ENCODE data around the gene MED7. TPM values are rescaled to one million over a fixed set of nuclear protein-coding genes. Genes with fewer than 3 reads are reported as not detected.

The MED7 gene
- total RNA-seq, 1 donor from 2014 or later, result 9.6 TPM

DNA sequence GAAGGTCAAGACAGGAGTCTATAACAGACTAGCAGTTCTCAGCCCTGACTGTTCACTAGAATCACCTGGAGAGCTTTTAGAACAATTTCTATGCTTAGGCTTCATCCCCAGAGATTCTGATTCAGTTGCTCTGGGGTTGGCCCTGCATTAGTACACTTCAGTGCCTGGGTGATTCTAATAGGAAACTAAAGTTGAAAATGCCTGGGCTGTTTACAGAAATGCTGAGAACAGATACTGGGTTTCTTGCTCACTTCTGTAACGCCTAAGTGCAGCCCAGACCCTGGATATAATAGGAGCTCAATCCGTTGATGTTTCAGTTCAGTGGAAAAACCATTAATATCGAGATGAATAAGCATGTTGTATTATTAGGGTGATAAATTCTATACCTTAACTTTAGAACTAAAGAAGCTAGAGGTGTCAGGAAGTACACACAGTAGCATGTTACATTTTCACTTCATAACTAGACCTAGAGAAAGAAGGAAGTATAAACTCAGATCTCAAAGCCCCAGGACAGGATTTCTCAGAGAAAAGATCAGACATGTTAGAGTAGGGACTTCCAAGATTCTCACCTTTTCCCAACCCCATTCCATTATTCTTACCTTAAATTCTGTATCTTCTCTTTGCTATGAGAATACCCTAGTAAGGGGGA is 54.2 kb downstream of the MED7 start:
- H2AFZ ChIP-seq (ENCODE audit: low read depth, low read length), result no peak overlapping the region
- H3K9me3 Mint-ChIP-seq (ENCODE audit: unreplicated experiment), result peaks cover 4% of the 10 kb centered on the region
- no peak overlapping the region for H3K27ac ChIP-seq (ENCODE audit: low read depth, low read length)
- no peaks in the 10 kb centered on the region for H3K36me3 ChIP-seq (ENCODE audit: insufficient read depth, low read length)
- no peaks in the 10 kb centered on the region for H3K79me2 ChIP-seq (ENCODE audit: insufficient read depth, low read length)
- H3K4me1 Mint-ChIP-seq (ENCODE audit: low read depth, unreplicated experiment), result no peaks in the 10 kb centered on the region
- H3K9ac ChIP-seq (ENCODE audit: low read length), result no peak overlapping the region
- no peak overlapping the region for H3K4me3 ChIP-seq (ENCODE audit: insufficient read depth, low read depth, low read length)
- H3K36me3 Mint-ChIP-seq (ENCODE audit: low read depth, unreplicated experiment), result peaks cover 14% of the 10 kb centered on the region
- peaks cover 1% of the 10 kb centered on the region for H3K27me3 Mint-ChIP-seq (ENCODE audit: low read depth, unreplicated experiment)
- TF ChIP-seq, protein P1, sequence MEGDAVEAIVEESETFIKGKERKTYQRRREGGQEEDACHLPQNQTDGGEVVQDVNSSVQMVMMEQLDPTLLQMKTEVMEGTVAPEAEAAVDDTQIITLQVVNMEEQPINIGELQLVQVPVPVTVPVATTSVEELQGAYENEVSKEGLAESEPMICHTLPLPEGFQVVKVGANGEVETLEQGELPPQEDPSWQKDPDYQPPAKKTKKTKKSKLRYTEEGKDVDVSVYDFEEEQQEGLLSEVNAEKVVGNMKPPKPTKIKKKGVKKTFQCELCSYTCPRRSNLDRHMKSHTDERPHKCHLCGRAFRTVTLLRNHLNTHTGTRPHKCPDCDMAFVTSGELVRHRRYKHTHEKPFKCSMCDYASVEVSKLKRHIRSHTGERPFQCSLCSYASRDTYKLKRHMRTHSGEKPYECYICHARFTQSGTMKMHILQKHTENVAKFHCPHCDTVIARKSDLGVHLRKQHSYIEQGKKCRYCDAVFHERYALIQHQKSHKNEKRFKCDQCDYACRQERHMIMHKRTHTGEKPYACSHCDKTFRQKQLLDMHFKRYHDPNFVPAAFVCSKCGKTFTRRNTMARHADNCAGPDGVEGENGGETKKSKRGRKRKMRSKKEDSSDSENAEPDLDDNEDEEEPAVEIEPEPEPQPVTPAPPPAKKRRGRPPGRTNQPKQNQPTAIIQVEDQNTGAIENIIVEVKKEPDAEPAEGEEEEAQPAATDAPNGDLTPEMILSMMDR (IDR thresholded peaks at IDR 0.05; ENCODE audit: insufficient read depth, low read depth, low read length), result no peak
- no peak for TF ChIP-seq EZH2 (IDR thresholded peaks at IDR 0.05; ENCODE audit: insufficient read depth, low read length)
- H3K27ac Mint-ChIP-seq (ENCODE audit: unreplicated experiment), result no peak overlapping the region
- no peaks in the 10 kb centered on the region for H3K9me3 ChIP-seq (ENCODE audit: insufficient read depth, low read depth, low read length)
- FAIRE-seq, result no peak
- no peaks in the 10 kb centered on the region for H3K27me3 ChIP-seq (ENCODE audit: insufficient read depth, low read length)
- no peak overlapping the region for H3K4me2 ChIP-seq (ENCODE audit: low read length)
- DNase-seq (ENCODE audit: low read depth), result no peak
- H3K4me3 Mint-ChIP-seq (ENCODE audit: unreplicated experiment), result no peak overlapping the region
- no peaks in the 10 kb centered on the region for H3K4me1 ChIP-seq (ENCODE audit: insufficient read depth, low read length)
- H4K20me1 ChIP-seq (ENCODE audit: insufficient read depth, low read length), result no peaks in the 10 kb centered on the region

Other genes starting within 250 kb of the MED7 start
- gene TIMD4, start 179.6 kb downstream of the MED7 start, total RNA-seq, result not detected in 2 replicates
- gene HAVCR1, start 83.7 kb downstream of the MED7 start, total RNA-seq, result 1.3 and 2.0 TPM in 2 replicates
- 7.4 and 10.0 TPM in 2 replicates for gene HAVCR2, start 33.8 kb downstream of the MED7 start, total RNA-seq
- not detected in 2 replicates for gene GARIN3, start 23.4 kb upstream of the MED7 start, total RNA-seq
- 0.48 and 0.67 TPM in 2 replicates for gene ITK, start 38.0 kb upstream of the MED7 start, total RNA-seq
- gene CYFIP2, start 123.3 kb upstream of the MED7 start, total RNA-seq, result 82.7 and 96.8 TPM in 2 replicates